Neuronal stem cell (in vitro differentiated cells): Measurements from ENCODE around the gene ATP5F1E.

Experiments
- DNase-seq: peaks from one replicate; pipeline ENCODE4 v3.0.0-alpha.2; 2013; ENCODE audit warnings: low spot score
- H2AFZ ChIP-seq: one replicate; pipeline ENCODE4 v1.6.1; 2013; ENCODE audit warnings: mild to moderate bottlenecking, low read length, inconsistent platforms
- H2AK5ac ChIP-seq: 2 replicates; pipeline ENCODE4 v1.6.1; 2013; ENCODE audit warnings: low read depth, mild to moderate bottlenecking, inconsistent platforms, low read length, moderate library complexity, mixed read lengths
- H2BK120ac ChIP-seq: 2 replicates; pipeline ENCODE4 v1.6.1; 2013; ENCODE audit warnings: low read depth, mild to moderate bottlenecking, inconsistent platforms, low read length, moderate library complexity, mixed read lengths
- H2BK12ac ChIP-seq: one replicate; pipeline ENCODE4 v1.6.1; 2013; ENCODE audit warnings: low read length, inconsistent platforms
- H2BK15ac ChIP-seq: 2 replicates; pipeline ENCODE4 v1.6.1; 2013; ENCODE audit warnings: mild to moderate bottlenecking, low read length, inconsistent platforms, mixed read lengths
- H2BK5ac ChIP-seq: one replicate; pipeline ENCODE4 v1.6.1; 2013; ENCODE audit warnings: inconsistent platforms, mild to moderate bottlenecking, low read length, moderate library complexity
- H3K14ac ChIP-seq: one replicate; pipeline ENCODE4 v1.6.1; 2013; ENCODE audit warnings: low read length, inconsistent platforms
- H3K18ac ChIP-seq: 2 replicates; pipeline ENCODE4 v1.6.1; 2013; ENCODE audit warnings: low read length, inconsistent platforms
- H3K23ac ChIP-seq: 2 replicates; pipeline ENCODE4 v1.6.1; 2013; ENCODE audit warnings: low read depth, mild to moderate bottlenecking, mixed read lengths, low read length, inconsistent platforms; ENCODE audit not compliant: poor library complexity
- H3K27ac ChIP-seq: replicated peaks from 3 replicates; pipeline ENCODE4 v1.5.1; 2013; ENCODE audit warnings: low read length, inconsistent platforms
- H3K27me3 ChIP-seq, 3 experiments: 2 replicates each; pipeline ENCODE4 v1.6.1; 2013; ENCODE audit warnings: low read length in 3 of 3, mild to moderate bottlenecking in 2 of 3, inconsistent platforms in 1 of 3, low read depth in 1 of 3, mixed read lengths in 1 of 3, moderate library complexity in 1 of 3; ENCODE audit not compliant: control insufficient read depth in 3 of 3, insufficient read depth in 3 of 3
- H3K36me3 ChIP-seq, 2 donors: replicated peaks in 1 of 2; 2 replicates each; pipeline ENCODE4 v1.6.1; 2013; ENCODE audit warnings: low read length in 2 of 2; ENCODE audit not compliant: control insufficient read depth in 2 of 2, insufficient read depth in 2 of 2
- H3K4ac ChIP-seq: 2 replicates; pipeline ENCODE4 v1.6.1; 2013; ENCODE audit warnings: inconsistent platforms, mild to moderate bottlenecking, low read length, moderate library complexity
- H3K4me1 ChIP-seq, 2 donors: 1 replicate in 1 of 2; 2 replicates in 1 of 2; pipeline ENCODE4 v1.6.1; 2013; ENCODE audit warnings: low read length in 2 of 2, low read depth in 1 of 2; ENCODE audit not compliant: control insufficient read depth in 2 of 2, insufficient read depth in 1 of 2
- H3K4me2 ChIP-seq: one replicate; pipeline ENCODE4 v1.6.1; 2013; ENCODE audit warnings: mild to moderate bottlenecking, low read length, inconsistent platforms; ENCODE audit not compliant: insufficient read depth, poor library complexity, severe bottlenecking
- H3K4me3 ChIP-seq, 2 donors: 2 replicates each; pipeline ENCODE4 v1.5.1; 2013; ENCODE audit warnings: low read length in 2 of 2, mild to moderate bottlenecking in 2 of 2, inconsistent platforms in 1 of 2, moderate library complexity in 1 of 2
- H3K79me1 ChIP-seq: one replicate; pipeline ENCODE4 v1.6.1; 2013; ENCODE audit warnings: low read depth, mild to moderate bottlenecking, inconsistent platforms, low read length, moderate library complexity
- H3K9ac ChIP-seq: one replicate; pipeline ENCODE4 v1.6.1; 2013; ENCODE audit warnings: mild to moderate bottlenecking, low read depth, low read length, inconsistent platforms; ENCODE audit not compliant: poor library complexity
- H3K9me3 ChIP-seq, 2 donors: replicated peaks in 1 of 2; 2 replicates each; pipeline versions ENCODE3 to v1.6.1; 2013; ENCODE audit warnings: low read length in 2 of 2, mild to moderate bottlenecking in 2 of 2, inconsistent platforms in 1 of 2, low read depth in 1 of 2, mixed read lengths in 1 of 2, moderate library complexity in 1 of 2; ENCODE audit not compliant: control insufficient read depth in 2 of 2, insufficient read depth in 1 of 2
- H4K8ac ChIP-seq: one replicate; pipeline ENCODE4 v1.6.1; 2013; ENCODE audit warnings: low read depth, mild to moderate bottlenecking, inconsistent platforms, low read length, moderate library complexity
- H4K91ac ChIP-seq: one replicate; pipeline ENCODE4 v1.6.1; 2013; ENCODE audit warnings: low read length, low read depth, mild to moderate bottlenecking, inconsistent platforms; ENCODE audit not compliant: poor library complexity
- WGBS, 2 donors: extraction: QIAGEN DNeasy Blood & Tissue Kit; methylation state at CpG; one replicate each; pipeline ENCODE4 v1.1.7; 2013; ENCODE audit warnings: missing lambda C conversion rate in 2 of 2, mixed read lengths in 1 of 2; ENCODE audit not compliant: insufficient read length in 2 of 2, insufficient replicate concordance in 1 of 2; ENCODE audit errors: extremely low coverage in 2 of 2; 5-methylcytosine and 5-hydroxymethylcytosine counted together

Gene ATP5F1E

DNA sequence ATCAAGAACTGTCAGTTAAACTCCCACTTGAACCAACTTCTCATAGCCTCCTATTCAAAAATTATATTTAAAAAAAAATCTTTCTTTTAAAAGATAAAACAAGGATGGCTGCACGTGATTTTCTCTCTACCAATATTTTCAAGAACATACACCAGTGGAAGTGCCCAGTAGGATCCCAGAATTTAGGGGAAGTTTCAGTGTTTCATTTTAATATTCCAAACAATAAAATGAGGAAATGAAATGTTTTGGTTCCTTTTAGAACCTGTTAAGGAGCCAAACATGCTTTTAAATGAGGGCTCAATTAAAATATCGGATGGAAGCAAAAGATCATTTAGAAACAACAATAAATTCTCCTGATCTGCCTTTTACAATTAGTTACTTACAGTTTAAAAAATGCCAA is 36.9 kb upstream of the ATP5F1E start:
- Histone ChIP-seq H3K9ac (no peak overlapping the region), H3K36me3 (no peaks in the 10 kb centered on the region), H3K79me1 (no peaks in the 10 kb centered on the region), H3K23ac (no peak overlapping the region), H4K8ac (no peak overlapping the region), H3K14ac (no peak overlapping the region), H2BK12ac (no peak overlapping the region), H3K27ac (no peak overlapping the region), H4K91ac (no peak overlapping the region), H3K4me1 (peaks cover 1 to 2% of the 10 kb centered on the region in 2 donors), H3K27me3 (peaks cover 0 to 27% (median 0%) of the 10 kb centered on the region in 3 experiments), H2AFZ (no peak overlapping the region), H3K4me3 (no peak overlapping the region), H2AK5ac (no peak overlapping the region), H3K9me3 (no peaks in the 10 kb centered on the region), H3K4me2 (no peak overlapping the region), H2BK120ac (no peak overlapping the region), H2BK5ac (no peak overlapping the region), H2BK15ac (no peak overlapping the region), H3K4ac (no peak overlapping the region), H3K18ac (no peak overlapping the region)
- WGBS, 2 donors = no CpG with 5 or more reads among the region's 2 CpGs
- DNase-seq = no peak

DNA sequence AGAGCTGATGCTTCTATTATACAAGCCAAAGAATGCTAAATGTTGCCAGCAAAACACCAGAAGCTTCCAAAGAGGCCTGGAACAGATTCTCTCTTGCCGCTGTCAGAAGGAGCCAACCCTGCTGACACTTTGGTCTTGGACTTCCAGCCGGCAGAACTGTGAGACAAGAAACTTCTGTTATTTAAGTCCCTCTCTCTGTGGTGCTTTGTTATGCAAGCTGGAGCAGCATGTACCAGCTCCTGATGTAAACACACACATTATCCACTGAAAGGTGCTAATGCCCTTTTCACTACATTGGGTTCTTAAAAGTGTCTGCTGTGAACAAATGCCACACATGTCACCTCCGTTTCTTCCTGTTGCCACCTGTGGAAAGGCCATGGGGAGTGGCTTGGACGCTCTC is 36.4 kb upstream of the ATP5F1E start:
- no peak overlapping the region for H2BK5ac ChIP-seq
- no peak overlapping the region for H3K27ac ChIP-seq
- no peaks in the 10 kb centered on the region for H3K79me1 ChIP-seq
- WGBS, 2 donors = no CpG with 5 or more reads among the region's 4 CpGs
- H3K23ac ChIP-seq = no peak overlapping the region
- DNase-seq = no peak
- no peaks in the 10 kb centered on the region for H3K9me3 ChIP-seq
- no peak overlapping the region for H2BK120ac ChIP-seq
- H3K4me3 ChIP-seq = no peak overlapping the region
- no peak overlapping the region for H3K14ac ChIP-seq
- no peak overlapping the region for H4K91ac ChIP-seq
- no peak overlapping the region for H3K9ac ChIP-seq
- no peak overlapping the region for H3K4me2 ChIP-seq
- no peak overlapping the region for H3K18ac ChIP-seq
- peaks cover 0 to 27% (median 0%) of the 10 kb centered on the region in 3 experiments for H3K27me3 ChIP-seq
- no peak overlapping the region for H2AFZ ChIP-seq
- H3K4me1 ChIP-seq = peaks cover 2 to 5% of the 10 kb centered on the region in 2 donors
- no peak overlapping the region for H4K8ac ChIP-seq
- H2AK5ac ChIP-seq = no peak overlapping the region
- no peak overlapping the region for H2BK12ac ChIP-seq
- no peak overlapping the region for H2BK15ac ChIP-seq
- no peak overlapping the region for H3K4ac ChIP-seq
- H3K36me3 ChIP-seq = no peaks in the 10 kb centered on the region

DNA sequence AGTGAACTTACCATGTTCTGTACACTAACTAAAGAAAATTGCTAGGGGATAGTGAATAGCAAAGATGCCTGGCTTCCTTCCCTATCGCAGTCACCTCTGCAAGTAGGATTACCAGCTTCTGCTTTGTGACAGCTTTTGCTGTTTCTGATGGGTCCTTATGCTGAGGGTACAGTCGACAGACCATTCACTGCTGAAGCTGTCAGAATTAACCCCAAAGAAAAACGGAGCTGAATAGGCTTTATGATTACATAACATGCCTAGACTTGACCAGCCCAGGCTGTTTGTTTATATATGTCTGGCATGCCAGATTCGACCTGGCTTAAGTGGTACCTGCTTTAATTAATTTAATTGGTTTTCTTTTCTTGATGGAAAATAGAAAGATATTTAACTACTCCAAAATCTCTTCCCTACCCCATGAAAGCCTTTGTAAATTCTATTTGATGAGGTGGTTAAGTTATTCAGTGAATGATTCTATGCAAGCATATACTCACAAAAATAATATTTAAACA is 32.1 kb upstream of the ATP5F1E start:
- no peak for DNase-seq
- peak overlapping the region; percentile 65 for H2AFZ ChIP-seq
- no CpG with 5 or more reads among the region's 4 CpGs for WGBS, 2 donors
- peaks cover 4 to 8% of the 10 kb centered on the region in 2 donors for H3K4me1 ChIP-seq
- no peak overlapping the region for H3K14ac ChIP-seq
- no peak overlapping the region for H3K9ac ChIP-seq
- H3K27ac ChIP-seq = no peak overlapping the region
- no peaks in the 10 kb centered on the region for H3K79me1 ChIP-seq
- H2BK120ac ChIP-seq = no peak overlapping the region
- no peak overlapping the region for H3K4me2 ChIP-seq
- no peak overlapping the region for H3K23ac ChIP-seq
- peaks cover 0 to 7% (median 0%) of the 10 kb centered on the region in 3 experiments for H3K27me3 ChIP-seq
- no peak overlapping the region for H3K4me3 ChIP-seq
- no peak overlapping the region for H2BK15ac ChIP-seq
- H2AK5ac ChIP-seq = no peak overlapping the region
- no peak overlapping the region for H2BK12ac ChIP-seq
- H3K36me3 ChIP-seq = no peaks in the 10 kb centered on the region
- no peak overlapping the region for H3K4ac ChIP-seq
- no peak overlapping the region for H2BK5ac ChIP-seq
- no peaks in the 10 kb centered on the region for H3K9me3 ChIP-seq
- no peak overlapping the region for H4K91ac ChIP-seq
- no peak overlapping the region for H3K18ac ChIP-seq
- H4K8ac ChIP-seq = no peak overlapping the region

DNA sequence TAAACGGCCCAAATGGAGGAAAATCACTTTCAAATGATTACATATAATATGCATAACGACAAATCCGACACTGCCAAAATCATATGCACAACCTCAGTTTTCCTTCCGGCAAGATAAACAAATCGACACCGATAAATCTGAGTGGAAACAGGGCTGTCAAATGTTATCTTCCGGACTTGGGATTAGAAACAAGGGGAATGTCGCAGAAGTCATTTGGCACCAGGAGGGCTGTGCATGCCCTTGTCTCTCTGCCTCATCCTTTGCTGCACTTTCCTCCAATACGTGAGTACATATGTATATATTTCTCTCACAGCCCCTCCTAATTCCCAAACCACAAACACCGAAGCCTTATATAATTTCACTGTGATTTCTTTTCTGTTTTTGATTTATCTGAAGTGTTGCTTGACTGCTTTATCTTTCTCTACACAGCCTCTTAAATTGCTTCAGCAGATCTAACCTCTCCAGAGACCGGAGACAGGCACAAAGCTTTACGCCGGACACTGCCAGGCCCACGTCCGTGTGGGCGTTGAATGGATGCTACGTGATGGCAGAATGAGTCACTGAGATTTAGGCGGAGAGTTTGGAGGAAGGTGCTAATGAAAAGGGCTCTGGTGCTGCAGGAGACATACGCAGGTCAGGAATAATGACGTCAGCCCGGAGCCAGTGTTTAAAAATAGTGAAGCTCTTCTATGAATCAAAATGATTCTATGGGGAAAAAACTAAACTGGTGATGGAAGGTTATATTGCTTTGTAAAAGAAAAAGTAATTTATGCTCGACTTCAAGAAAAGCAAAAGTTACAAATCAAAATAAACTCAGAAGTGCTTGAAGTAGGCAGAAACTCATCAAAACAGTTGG is 31.5 kb upstream of the ATP5F1E start:
- peaks cover 0 to 3% (median 0%) of the 10 kb centered on the region in 3 experiments for H3K27me3 ChIP-seq
- no peak overlapping the region for H2BK120ac ChIP-seq
- no peak overlapping the region for H2BK5ac ChIP-seq
- H3K79me1 ChIP-seq = no peaks in the 10 kb centered on the region
- H3K36me3 ChIP-seq = no peaks in the 10 kb centered on the region
- no peak overlapping the region for H2BK12ac ChIP-seq
- peak; percentile 24 for DNase-seq
- H3K27ac ChIP-seq = no peak overlapping the region
- no peak overlapping the region for H4K8ac ChIP-seq
- H3K9ac ChIP-seq = no peak overlapping the region
- no peaks in the 10 kb centered on the region for H3K9me3 ChIP-seq
- no CpG with 5 or more reads among the region's 22 CpGs for WGBS, 2 donors
- H3K4me1 ChIP-seq = peaks cover 4 to 8% of the 10 kb centered on the region in 2 donors
- H3K14ac ChIP-seq = no peak overlapping the region
- H3K4me3 ChIP-seq = no peak overlapping the region
- no peak overlapping the region for H3K23ac ChIP-seq
- H3K18ac ChIP-seq = no peak overlapping the region
- H2AFZ ChIP-seq = peak overlapping the region; percentile 65
- H3K4ac ChIP-seq = no peak overlapping the region
- no peak overlapping the region for H3K4me2 ChIP-seq
- no peak overlapping the region for H2AK5ac ChIP-seq
- H2BK15ac ChIP-seq = no peak overlapping the region
- no peak overlapping the region for H4K91ac ChIP-seq
